ENCODE measurements around the gene KIAA1671.

The KIAA1671 gene

GRCh38 chr22:25016311-25016710 is 63.8 kb downstream of the KIAA1671 start:
- H3K36me3 ChIP-seq (replicated peaks): no peaks in the 10 kb centered on the region
- in situ Hi-C loops (cut with HindIII; ENCODE audit: low pct_ligation_motif_present, low sequenced_read_pairs): no loop called here
- DNase-seq: no peak
- H3K4me3 ChIP-seq (ENCODE audit: low read depth, low read length): no peak overlapping the region
- no peak for TF ChIP-seq CTCF (IDR thresholded peaks at IDR 0.05; ENCODE audit: low read depth, low read length, missing control alignments)
- H3K27ac ChIP-seq: no peak overlapping the region
- H3K27me3 ChIP-seq (replicated peaks): no peaks in the 10 kb centered on the region

- DNase-seq: no peak
- no peak overlapping the region for H3K27ac ChIP-seq
- in situ Hi-C loops (cut with HindIII; ENCODE audit: low pct_ligation_motif_present, low sequenced_read_pairs): no loop called here
- no peak for TF ChIP-seq CTCF (IDR thresholded peaks at IDR 0.05; ENCODE audit: low read depth, low read length, missing control alignments)
- H3K36me3 ChIP-seq (replicated peaks): no peaks in the 10 kb centered on the region
- H3K4me3 ChIP-seq (ENCODE audit: low read depth, low read length): no peak overlapping the region
- H3K27me3 ChIP-seq (replicated peaks): no peaks in the 10 kb centered on the region
These were observed 65.5 kb downstream of the KIAA1671 start for GRCh38 chr22:25018009-25018408.

GRCh38 chr22:25019427-25020184 is 67.1 kb downstream of the KIAA1671 start:
- no peak for DNase-seq
- Histone ChIP-seq H3K27me3 (replicated peaks) (no peaks in the 10 kb centered on the region), H3K4me3 (ENCODE audit: low read depth, low read length) (no peak overlapping the region), H3K27ac (no peak overlapping the region), H3K36me3 (replicated peaks) (no peaks in the 10 kb centered on the region)
- in situ Hi-C loops (cut with HindIII; ENCODE audit: low pct_ligation_motif_present, low sequenced_read_pairs): no loop called here
- TF ChIP-seq CTCF (IDR thresholded peaks at IDR 0.05; ENCODE audit: low read depth, low read length, missing control alignments): no peak

- Histone ChIP-seq H3K27me3 (replicated peaks) (no peaks in the 10 kb centered on the region), H3K27ac (no peak overlapping the region), H3K4me3 (ENCODE audit: low read depth, low read length) (no peak overlapping the region), H3K36me3 (replicated peaks) (no peaks in the 10 kb centered on the region)
- DNase-seq: no peak
- in situ Hi-C loops (cut with HindIII; ENCODE audit: low pct_ligation_motif_present, low sequenced_read_pairs): no loop called here
- no peak for TF ChIP-seq CTCF (IDR thresholded peaks at IDR 0.05; ENCODE audit: low read depth, low read length, missing control alignments)
These were observed 68.9 kb downstream of the KIAA1671 start for GRCh38 chr22:25021409-25021808.

- no peak overlapping the region for H3K4me3 ChIP-seq (ENCODE audit: low read depth, low read length)
- in situ Hi-C loops (cut with HindIII; ENCODE audit: low pct_ligation_motif_present, low sequenced_read_pairs): no loop called here
- H3K36me3 ChIP-seq (replicated peaks): no peaks in the 10 kb centered on the region
- no peak for TF ChIP-seq CTCF (IDR thresholded peaks at IDR 0.05; ENCODE audit: low read depth, low read length, missing control alignments)
- DNase-seq: no peak
- H3K27ac ChIP-seq: no peak overlapping the region
- H3K27me3 ChIP-seq (replicated peaks): no peaks in the 10 kb centered on the region
These were observed 69.6 kb downstream of the KIAA1671 start for GRCh38 chr22:25021976-25022711.

Data from brain microvascular endothelial cell (primary cell).